Measurements from ENCODE around the gene PTGIS. TPM values are rescaled to one million over a fixed set of nuclear protein-coding genes. Genes with fewer than 3 reads are reported as not detected.

The PTGIS gene
- total and polyA plus RNA-seq, 8 donors: 4.9 to 84.8 (median 14.9) TPM

DNA sequence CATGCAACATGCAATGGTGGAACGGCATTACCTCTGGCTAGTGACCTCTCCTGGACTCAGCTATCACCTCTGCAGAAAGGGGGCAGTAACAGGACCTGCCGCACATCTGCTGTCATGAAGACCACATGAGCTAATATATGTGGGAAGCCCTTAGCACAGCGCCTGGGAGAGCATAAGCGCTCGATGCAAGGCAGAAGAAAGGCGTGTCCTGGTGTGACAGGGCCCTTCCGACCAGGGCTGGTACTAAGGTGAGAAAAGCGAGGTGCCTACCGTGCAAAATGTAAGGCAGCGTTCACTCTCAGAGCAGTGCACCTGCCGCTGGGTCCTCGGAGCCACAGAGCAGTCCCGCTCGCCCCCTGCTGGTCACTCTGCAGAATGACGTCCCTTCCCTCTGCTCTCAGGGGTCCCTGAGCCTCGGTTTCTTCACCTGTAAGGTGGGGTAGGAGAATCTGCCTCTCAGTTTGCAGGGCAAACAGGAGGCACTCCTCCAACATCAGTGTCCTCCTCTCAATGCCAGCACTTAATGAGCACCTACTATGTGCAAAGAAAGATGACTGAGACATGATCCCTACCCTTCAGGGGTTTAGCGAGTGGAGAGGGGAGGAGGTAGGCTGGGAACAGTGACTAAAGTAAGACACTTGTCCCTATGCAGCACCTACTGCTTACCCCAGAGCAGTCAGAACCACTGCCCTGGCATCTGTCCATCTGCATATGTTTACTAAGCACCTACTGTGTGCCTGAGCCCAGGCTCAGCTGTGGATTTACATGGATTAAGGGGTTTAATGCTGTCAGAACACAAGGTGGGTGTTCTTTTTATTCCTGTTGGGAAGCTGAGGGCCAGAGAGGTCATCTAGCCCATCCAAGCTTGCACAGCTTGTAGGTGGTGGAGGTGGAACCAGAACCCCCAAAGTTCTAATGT, 41.1 kb upstream of the PTGIS start:
- Histone ChIP-seq H3K9me3 (no peaks in the 10 kb centered on the region), H3K4me3 (no peak overlapping the region), H3K36me3 (no peaks in the 10 kb centered on the region), H3K27ac (no peak overlapping the region), H3K27me3 (peaks cover 0 to 8% (median 0%) of the 10 kb centered on the region in 3 donors), H3K4me1 (peaks cover 8 to 57% (median 37%) of the 10 kb centered on the region in 4 donors)
- 7 to 24% (median 8%) methylated on average over 5 to 17 of the region's 17 CpGs for WGBS, 5 donors
- peak; percentile 80 to 90 for DNase-seq
- intact Hi-C loops (cut with DNase I; ENCODE audit: low total_unique reads): loop anchor here (2.0 kb wide), 1 partner anchor 66 kb away; no protein-coding TSS in a partner anchor
- TF ChIP-seq EP300 (IDR thresholded peaks at IDR 0.05): no peak
- TF ChIP-seq, protein P1, sequence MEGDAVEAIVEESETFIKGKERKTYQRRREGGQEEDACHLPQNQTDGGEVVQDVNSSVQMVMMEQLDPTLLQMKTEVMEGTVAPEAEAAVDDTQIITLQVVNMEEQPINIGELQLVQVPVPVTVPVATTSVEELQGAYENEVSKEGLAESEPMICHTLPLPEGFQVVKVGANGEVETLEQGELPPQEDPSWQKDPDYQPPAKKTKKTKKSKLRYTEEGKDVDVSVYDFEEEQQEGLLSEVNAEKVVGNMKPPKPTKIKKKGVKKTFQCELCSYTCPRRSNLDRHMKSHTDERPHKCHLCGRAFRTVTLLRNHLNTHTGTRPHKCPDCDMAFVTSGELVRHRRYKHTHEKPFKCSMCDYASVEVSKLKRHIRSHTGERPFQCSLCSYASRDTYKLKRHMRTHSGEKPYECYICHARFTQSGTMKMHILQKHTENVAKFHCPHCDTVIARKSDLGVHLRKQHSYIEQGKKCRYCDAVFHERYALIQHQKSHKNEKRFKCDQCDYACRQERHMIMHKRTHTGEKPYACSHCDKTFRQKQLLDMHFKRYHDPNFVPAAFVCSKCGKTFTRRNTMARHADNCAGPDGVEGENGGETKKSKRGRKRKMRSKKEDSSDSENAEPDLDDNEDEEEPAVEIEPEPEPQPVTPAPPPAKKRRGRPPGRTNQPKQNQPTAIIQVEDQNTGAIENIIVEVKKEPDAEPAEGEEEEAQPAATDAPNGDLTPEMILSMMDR (IDR thresholded peaks at IDR 0.05): peak in 6 of 7 experiments; percentile 93 to 100 (median 97)

DNA sequence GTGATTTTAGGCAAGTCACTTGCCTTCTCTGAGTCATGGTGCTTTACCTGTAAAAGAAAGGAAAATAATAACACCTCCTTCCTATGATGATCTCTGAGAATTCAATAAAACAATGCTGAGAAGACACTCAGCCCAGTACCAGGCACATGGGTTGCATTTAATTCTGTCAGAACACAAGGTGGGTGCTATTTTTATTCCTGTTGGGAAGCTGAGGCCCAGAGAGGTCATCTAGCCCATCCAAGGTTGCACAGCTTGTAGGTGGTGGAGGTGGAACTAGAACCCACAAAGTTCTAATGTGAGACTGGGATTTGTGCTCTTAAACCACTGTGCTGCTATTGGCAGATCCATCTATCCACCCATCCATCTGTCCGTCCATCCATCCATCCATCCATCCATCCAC, 39.6 kb upstream of the PTGIS start:
- Histone ChIP-seq H3K9me3 (no peaks in the 10 kb centered on the region), H3K4me3 (no peak overlapping the region), H3K27ac (no peak overlapping the region), H3K4me1 (peaks cover 11 to 50% (median 42%) of the 10 kb centered on the region in 4 donors), H3K36me3 (no peaks in the 10 kb centered on the region), H3K27me3 (peaks cover 0 to 8% (median 0%) of the 10 kb centered on the region in 3 donors)
- TF ChIP-seq POLR2A (IDR thresholded peaks at IDR 0.05) (no peak), EP300 (IDR thresholded peaks at IDR 0.05) (no peak), POLR2AphosphoS5 (IDR thresholded peaks at IDR 0.05) (no peak)
- TF ChIP-seq, protein P1 (IDR thresholded peaks at IDR 0.05): no peak
- intact Hi-C loops (cut with DNase I; ENCODE audit: low total_unique reads): no loop called here
- WGBS, 5 donors: 89 to 100% (median 100%) methylated on average over 1 of the region's 1 CpG
- DNase-seq: no peak

DNA sequence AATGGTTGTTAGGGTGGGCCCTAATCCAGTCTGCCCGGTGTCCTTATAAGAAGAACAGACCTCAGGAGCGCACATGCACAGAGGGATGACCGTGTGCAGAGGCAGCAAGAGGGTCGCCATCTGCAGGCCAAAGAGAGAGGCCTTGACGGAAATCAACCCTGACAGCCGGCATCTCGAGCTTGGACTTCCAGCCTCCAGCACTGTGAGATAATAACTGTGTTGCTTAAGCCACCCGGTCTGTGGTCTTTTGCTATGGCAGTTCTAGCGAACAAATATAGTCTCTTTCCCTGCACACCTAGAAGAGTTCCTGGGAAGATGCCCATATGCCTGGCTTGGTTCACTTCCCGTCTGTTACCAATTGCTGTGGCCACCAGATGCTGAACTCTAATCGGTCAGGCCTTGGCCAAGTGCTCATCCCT, 35.3 kb upstream of the PTGIS start:
- WGBS, 5 donors: 67 to 89% (median 84%) methylated on average over 11 of the region's 11 CpGs
- intact Hi-C loops (cut with DNase I; ENCODE audit: low total_unique reads): no loop called here

More for the DNA sequence above, 35.3 kb upstream of the PTGIS start:
- peak overlapping the region in 3 of 5 donors; percentile 50 to 66 (median 51) for H3K27ac ChIP-seq
- H3K9me3 ChIP-seq: no peaks in the 10 kb centered on the region
- peaks cover 0 to 3% (median 0%) of the 10 kb centered on the region in 3 donors for H3K27me3 ChIP-seq
- DNase-seq: peak in 1 of 2 donors; percentile 64
- no peak overlapping the region for H3K4me3 ChIP-seq
- TF ChIP-seq, protein P1 (IDR thresholded peaks at IDR 0.05): no peak
- TF ChIP-seq POLR2A (IDR thresholded peaks at IDR 0.05) (no peak), POLR2AphosphoS5 (IDR thresholded peaks at IDR 0.05) (no peak)
- H3K4me1 ChIP-seq: peaks cover 11 to 25% (median 23%) of the 10 kb centered on the region in 4 donors
- no peaks in the 10 kb centered on the region for H3K36me3 ChIP-seq
